ENCODE data around the gene S100A1.

Gene S100A1

DNA sequence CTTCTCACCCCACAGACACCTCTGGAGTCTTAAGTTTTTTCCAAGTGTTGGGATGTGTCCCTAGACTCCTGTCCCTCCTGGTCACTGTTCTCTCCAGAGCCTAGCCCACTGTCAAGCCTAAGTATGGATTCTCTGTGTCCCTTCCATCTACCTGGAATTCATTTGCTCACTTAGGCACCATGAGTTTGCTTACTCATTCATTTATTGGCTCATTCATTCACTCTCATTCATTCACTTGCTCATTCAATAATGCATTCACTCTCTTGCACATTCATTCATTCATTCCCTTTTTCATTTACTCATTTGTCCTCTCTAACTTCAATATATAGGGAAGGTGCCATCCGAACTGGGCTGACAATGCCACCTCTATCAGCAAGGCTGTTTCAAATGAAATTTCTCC, 16.9 kb upstream of the S100A1 start:
- no peak for DNase-seq

DNA sequence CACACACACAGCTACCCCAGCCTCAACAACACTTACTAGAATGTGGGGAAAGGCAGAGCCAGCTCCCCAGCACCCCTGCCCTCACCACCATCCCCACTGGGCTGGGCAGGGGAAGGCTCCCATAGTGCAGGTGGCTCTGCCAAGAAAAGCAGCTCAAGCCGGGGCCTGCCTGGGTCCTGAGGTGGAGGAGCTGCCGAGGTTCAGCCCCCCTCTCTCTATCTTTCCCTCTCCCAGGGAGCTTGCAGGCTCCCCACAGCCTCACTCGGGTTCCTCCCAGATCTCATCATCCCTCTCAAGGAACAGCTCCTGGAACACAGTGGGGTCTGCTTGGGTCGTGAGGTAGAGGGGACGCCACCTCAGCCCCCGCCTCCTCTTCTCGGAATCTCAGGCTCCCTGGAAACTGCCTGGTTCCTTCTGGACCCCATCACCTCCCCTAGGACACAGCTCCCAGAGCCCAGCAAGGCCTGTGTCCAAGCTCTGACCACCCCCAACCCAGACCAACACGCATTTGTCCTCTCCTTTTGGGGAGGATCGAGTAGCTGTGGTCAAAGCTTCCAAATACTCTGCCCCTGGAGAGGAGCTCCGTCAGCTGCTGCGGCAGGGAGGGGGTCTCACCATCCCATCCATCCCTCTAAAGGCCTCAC, 16.0 kb upstream of the S100A1 start:
- DNase-seq: no peak

GRCh38 chr1:153612755-153613331, 15.4 kb upstream of the S100A1 start, which contains the start of gene S100A16:
TSS of gene S100A16 (minus strand) at chr1:153613137. CDS start at chr1:153608151, 4,986 bp downstream.
- no peak for DNase-seq

GRCh38 chr1:153613406-153613805, 14.8 kb upstream of the S100A1 start:
- DNase-seq: no peak

DNA sequence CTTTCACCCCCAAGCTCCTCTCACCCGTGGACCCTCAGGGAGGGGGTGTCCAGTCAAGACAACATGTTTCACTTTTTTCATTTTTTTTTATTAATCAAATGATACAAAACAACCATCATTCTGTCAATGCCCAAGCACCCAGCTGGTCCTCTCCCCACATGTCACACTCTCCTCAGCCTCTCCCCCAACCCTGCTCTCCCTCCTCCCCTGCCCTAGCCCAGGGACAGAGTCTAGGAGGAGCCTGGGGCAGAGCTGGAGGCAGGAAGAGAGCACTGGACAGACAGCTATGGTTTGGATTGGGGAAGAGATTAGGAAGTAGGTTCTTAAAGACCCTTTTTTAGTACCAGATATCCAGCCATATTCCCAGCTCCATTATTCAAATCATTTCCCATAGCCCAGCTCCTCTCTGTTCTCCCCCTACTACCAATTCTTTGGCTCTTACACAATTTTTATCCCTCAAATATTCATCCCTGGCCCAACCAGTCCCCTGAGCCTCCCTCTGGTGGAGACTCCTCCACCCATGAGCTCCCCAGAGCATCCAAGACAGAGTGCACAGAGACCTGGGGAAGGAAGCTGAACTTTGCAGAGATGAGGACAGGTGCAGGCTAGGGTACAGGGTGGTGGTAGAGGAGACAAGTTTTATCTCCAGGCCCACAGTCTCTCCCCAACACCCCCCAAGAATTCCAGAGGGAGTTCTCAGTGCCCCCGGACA, 13.9 kb upstream of the S100A1 start:
- no peak for DNase-seq

GRCh38 chr1:153614906-153615305, 13.3 kb upstream of the S100A1 start:
- no peak for DNase-seq

DNA sequence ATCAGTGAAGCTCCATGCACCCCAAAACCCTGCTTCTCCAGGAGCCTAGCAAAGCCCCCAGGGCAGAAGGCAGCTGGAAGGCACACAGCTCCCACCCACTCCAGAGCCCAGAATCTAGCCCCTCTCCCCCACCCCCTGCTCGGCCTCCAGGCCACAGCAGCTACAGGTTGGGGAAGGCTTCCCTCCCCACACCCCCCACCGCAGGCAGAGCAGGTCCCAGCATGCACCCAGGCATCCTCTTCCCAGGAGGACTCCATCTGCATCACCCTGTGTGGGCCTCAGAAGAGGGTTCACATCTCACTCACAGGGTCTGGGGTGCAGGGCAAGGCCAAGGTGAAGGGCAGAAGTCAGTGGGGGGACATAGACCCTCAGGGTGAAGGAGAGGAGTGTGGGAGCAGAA, 12.8 kb upstream of the S100A1 start:
- DNase-seq: no peak

GRCh38 chr1:153616144-153616916, 11.9 kb upstream of the S100A1 start, which contains the start of gene S100A14:
TSS of gene S100A14 (minus strand) at chr1:153616325. CDS start at chr1:153615858, 467 bp downstream.
- no peak for DNase-seq

- no peak for DNase-seq
Measured at GRCh38 chr1:153616917-153617311, 11.3 kb upstream of the S100A1 start.

GRCh38 chr1:153617663-153618062, 10.6 kb upstream of the S100A1 start:
- DNase-seq: peak; percentile 12

DNA sequence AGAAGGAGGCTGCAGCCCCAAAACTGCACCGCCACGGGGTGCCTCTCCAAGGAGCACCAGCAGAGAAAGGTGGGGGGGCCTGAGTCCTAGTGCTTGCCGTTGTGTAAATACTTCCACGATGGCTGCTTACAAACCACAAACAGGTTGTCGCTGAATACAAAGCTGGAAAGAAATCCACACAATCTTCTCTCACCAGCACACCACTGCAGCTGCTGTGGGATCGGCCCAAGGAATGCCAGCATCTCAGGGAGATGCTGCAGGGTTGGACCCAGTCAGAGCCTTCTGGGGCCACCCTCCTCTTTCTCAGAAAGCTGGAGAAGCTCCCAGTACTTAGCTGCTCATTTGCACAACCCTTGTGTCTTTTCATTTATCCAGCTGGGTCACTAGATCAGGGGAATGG, 9.1 kb upstream of the S100A1 start:
- DNase-seq: no peak

DNA sequence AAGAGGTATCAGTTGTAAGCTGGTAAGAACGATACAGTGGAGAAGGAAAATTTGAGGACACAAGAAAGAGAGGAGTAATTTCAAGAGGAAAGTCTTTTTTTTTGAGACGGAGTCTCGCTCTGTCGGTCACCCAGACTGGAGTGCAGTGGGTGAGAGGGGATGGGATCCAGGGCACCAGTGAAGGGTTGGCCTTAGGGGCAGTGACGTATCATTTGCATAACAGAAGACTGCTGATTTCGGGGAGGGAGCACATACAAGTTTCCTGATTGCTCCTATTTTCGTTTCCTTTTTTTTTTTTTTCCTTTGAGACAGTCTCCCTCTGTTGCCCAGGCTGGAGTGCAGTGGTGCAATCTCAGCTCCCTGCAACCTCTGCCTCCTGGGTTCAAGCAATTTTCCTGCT, 5.1 kb upstream of the S100A1 start:
- DNase-seq: no peak

DNA sequence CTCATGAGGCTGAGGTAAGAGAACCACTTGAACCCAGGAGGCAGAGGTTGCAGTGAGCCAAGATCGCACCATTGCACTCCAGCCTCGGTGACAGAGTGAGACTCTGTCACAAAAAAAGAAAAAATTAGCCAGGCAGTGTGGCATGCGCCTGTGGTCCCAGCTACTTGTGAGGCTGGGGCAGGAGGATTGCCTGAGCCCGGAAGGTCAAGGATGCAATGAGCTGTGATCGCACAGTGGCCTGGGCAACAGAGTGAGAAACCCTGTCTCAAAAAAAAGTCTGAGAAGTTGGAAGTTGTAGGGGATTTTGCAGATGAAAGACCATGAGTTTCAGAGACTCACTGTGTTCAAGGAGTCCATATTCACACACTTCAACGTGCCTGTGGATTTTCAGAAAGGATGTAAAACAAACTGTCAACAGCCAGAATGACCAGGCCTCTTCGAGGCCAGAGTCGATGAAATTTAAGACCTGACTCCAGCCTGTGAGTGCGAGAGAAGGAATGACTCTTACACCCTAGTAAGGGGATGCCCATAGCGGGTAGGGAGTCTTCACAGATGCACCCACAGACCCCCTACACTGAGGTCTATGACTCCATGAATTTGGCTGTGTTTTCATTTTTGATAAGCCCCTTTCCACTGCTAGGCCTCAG, 3.1 kb upstream of the S100A1 start:
- no peak for DNase-seq

- no peak for DNase-seq
Measured at GRCh38 chr1:153626477-153626903, 1.7 kb upstream of the S100A1 start.

DNA sequence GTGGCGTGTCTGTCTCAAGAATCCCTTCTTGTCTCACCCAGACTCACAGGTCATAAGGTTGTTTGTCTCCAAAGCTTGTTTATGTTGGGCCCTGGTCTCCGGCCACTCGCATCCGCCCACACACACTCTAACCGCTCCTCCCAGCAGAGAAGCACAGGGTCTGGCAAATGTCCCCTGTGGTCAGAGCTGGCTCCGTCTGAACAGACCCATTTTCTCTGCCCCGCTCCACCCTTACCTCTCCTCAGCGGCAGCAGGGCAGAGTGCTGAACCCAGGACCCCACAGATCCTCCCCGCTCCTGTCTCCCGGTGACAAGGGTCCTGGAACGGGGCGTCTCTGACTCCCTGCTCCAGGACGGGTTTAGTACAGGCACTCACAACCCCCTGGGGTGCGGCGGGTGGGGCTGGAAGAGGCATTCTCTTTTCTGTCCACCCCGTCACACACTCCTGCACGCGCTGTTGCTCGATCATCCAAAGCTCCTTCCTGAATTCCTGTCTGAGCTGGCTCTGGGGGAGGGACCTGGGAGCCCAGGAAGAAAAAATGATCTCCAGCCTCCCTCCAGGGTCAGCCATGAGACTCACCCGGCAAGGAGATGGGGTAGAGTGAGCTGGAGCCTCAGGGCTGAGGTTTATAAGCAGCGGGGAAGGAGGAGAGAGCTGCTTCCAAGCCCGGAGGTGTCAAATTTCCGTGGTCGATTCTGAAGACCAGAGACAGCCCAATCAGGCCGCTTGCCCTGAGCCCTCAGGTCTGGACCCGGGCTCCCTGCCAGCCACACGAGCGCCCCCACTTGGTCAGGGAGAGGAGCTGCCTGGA, 1.1 kb upstream of the S100A1 start, which contains the start of gene S100A13:
Gene S100A13 (minus strand): TSS at position 602 of the 811 bp plus-strand sequence. CDS start 1,033 bp downstream, outside the sequence.
- DNase-seq: peak; percentile 62

DNA sequence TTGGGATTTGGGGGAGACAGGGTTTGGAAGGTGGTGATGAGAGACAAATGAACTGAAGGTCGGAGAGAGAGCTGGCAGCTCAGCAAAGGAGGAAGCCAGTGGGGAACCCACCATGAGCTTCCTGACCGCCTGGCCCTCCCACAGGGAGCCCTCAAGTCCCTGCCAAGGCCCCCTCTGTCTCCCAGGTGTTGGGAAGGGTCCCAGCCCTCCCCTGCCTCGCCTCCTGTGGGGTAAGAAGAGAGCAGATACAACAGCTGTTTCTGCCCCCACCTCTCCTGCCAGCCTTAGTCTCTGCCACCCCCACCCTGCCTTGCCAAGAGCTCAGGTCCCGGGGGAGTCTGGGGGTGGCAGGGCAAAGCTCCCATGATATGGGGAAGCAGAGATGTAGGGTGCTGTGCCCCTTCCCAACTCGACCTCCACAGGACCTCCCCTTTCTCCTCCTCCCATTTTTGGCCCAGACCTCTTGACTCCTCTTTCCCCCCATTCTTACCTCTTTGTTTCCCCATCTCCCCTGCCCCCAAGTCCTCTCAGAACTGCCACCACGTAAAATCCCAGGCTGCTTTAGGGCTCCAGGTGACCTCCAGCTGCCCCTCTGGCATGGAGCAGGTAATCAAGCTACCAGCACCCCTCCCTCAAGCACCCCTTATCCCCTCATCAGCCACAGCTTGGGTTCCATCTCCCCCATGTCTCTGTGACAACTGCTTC, 556 bp downstream of the S100A1 start:
- DNase-seq: no peak

DNA sequence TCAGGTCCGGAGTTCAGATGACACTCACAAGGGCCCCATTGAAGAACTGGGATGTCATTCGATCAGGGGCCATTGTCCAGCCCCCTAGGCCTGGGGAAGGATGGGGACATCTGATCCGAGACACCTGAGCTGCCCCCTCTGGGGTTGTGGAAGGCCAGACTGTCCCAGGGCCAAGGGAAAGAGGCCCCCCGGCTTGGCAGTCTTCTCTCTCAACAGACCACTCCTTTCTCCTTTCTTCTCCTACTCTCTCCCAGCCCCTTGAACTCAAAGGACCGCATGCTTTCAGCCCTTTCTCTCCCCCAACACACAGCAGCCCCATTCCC, 1.1 kb downstream of the S100A1 start:
- no peak for DNase-seq

DNA sequence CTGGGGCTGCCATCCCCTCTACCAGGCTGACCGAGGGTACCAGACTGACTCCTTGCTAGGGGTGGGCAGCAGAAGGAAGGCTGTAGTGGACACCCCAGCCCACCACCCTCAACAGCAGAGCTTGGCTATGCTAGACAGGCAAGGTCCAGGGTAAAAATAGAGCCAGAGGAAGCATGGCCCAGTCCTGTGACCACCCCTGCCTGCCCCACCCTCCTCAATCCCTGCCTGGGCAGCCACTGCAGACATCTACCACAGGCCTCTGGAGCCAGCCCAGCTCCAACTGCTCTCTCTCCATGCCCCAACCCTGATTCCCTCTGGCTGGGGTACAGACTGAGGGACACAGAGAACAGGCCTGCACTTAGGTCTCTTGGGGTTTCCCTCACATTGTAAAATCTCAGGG, 1.7 kb downstream of the S100A1 start:
- DNase-seq: no peak

DNA sequence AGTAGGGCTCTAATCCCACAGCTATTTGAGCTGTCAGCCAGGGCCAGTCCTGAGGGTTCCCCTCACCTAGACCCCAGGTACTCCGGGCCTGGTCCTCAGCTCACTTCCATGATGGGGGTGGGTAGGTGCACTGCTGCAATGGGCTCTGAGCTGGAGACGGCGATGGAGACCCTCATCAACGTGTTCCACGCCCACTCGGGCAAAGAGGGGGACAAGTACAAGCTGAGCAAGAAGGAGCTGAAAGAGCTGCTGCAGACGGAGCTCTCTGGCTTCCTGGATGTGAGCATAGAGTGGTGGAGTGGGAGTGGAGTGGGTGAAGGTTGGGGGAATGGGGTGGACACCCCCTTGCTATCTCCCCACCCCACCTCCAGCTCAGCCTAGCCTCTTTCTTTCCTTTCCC, 2.1 kb downstream of the S100A1 start:
- DNase-seq: no peak

GRCh38 chr1:153631047-153632022, 3.1 kb downstream of the S100A1 start:
- DNase-seq: no peak
